K562 (cell line): ENCODE measurements around the gene CLSTN2. TPM values are rescaled to one million over a fixed set of nuclear protein-coding genes. Genes with fewer than 3 reads are reported as not detected.

Experiments used
- ATAC-seq: fragments of 200-7000 bp; cut with Tn5 transposase; 3 replicates; pipeline ENCODE4 v1.9.1; 2020; ENCODE audit warnings: moderate library complexity
- BruUV-seq: library from RNA; stranded (reverse); fragments of 400-500 nt; replicated peaks from 2 replicates; lab custom pipeline; 2021; lab: Mats Ljungman, UMichigan
- CTCF ChIA-PET: fragments of 300-600 bp; formaldehyde crosslinking; extraction: SDS; loops from one replicate; lab custom pipeline; 2021; ENCODE audit warnings: low intra/inter-chr PET ratio; lab: Yijun Ruan, JAX
- POLR2A ChIA-PET: fragments of 300-600, 350-650 bp; sonication (Branson Sonifier 250); formaldehyde crosslinking; extraction: SDS; loops from one replicate; lab custom pipeline; 2021; ENCODE audit warnings: antibody characterized with exemption, inconsistent platforms; lab: Yijun Ruan, JAX
- DNase-seq, 4 experiments: peaks; one replicate each; pipeline versions ENCODE4 v3.0.0 to v3.0.0-alpha.2; 2011 to 2018; ENCODE audit warnings: low spot score in 3 of 4, mixed read lengths in 3 of 4; ENCODE audit errors: extremely low read depth in 1 of 4
- FAIRE-seq: peaks from 2 replicates; lab custom pipeline; 2011; peaks lifted over from hg19 to GRCh38; lab: Jason Lieb, UNC
- H2AFZ ChIP-seq: 2 replicates; pipeline ENCODE4 v1.6.0; 2011; ENCODE audit warnings: low read depth, low read length, control low read depth, inconsistent platforms
- H3K27ac ChIP-seq: fragments of 200-600 bp; 3 replicates; pipeline ENCODE4 v1.8.0; 2011; ENCODE audit warnings: low read depth, mild to moderate bottlenecking, control low read depth, inconsistent platforms, low read length, moderate library complexity, mixed read lengths; ENCODE audit errors: extremely low read depth
- H3K27me3 ChIP-seq, 2 experiments: fragments of 300-600 bp in 1 of 2; 2 replicates in 1 of 2; 3 replicates in 1 of 2; pipeline versions ENCODE4 v1.6.0 to v1.8.0; 2011; ENCODE audit warnings: inconsistent platforms in 2 of 2, low read length in 2 of 2, mild to moderate bottlenecking in 1 of 2, mixed read lengths in 1 of 2, moderate library complexity in 1 of 2; ENCODE audit not compliant: control insufficient read depth in 2 of 2, insufficient read depth in 2 of 2
- H3K36me3 ChIP-seq: fragments of 300-600 bp; 3 replicates; pipeline ENCODE4 v1.8.0; 2011; ENCODE audit warnings: mild to moderate bottlenecking, low read length, inconsistent platforms; ENCODE audit not compliant: control insufficient read depth, insufficient read depth
- H3K4me1 ChIP-seq, 2 experiments: fragments of 200-600 bp in 1 of 2; replicated peaks in 1 of 2; 2 replicates in 1 of 2; 3 replicates in 1 of 2; pipeline versions ENCODE4 v1.5.1 to v1.8.0; 2011; ENCODE audit warnings: inconsistent platforms in 2 of 2, low read length in 2 of 2, mild to moderate bottlenecking in 1 of 2, mixed read lengths in 1 of 2, moderate library complexity in 1 of 2; ENCODE audit not compliant: control insufficient read depth in 2 of 2, insufficient read depth in 2 of 2
- H3K4me2 ChIP-seq: 2 replicates; pipeline ENCODE4 v1.6.1; 2011; ENCODE audit warnings: low read length, control low read depth, inconsistent platforms, mixed read lengths; ENCODE audit not compliant: insufficient read depth
- H3K4me3 ChIP-seq: fragments of 200-600 bp; sonication (generic), shearing (Covaris generic); 2 replicates; pipeline ENCODE4 v1.5.1; 2016; ENCODE audit warnings: control low read depth, inconsistent platforms
- H3K79me2 ChIP-seq: fragments of 200-600 bp; 3 replicates; pipeline ENCODE4 v1.8.0; 2011; ENCODE audit warnings: low read length, inconsistent platforms; ENCODE audit not compliant: control insufficient read depth, insufficient read depth
- H3K9ac ChIP-seq, 2 experiments: 2 replicates each; pipeline versions ENCODE4 v1.6.0 to v1.6.1; 2011; ENCODE audit warnings: low read depth in 2 of 2, low read length in 2 of 2, control low read depth in 1 of 2, inconsistent platforms in 1 of 2, mild to moderate bottlenecking in 1 of 2, mixed read lengths in 1 of 2; ENCODE audit not compliant: insufficient read depth in 1 of 2
- H3K9me1 ChIP-seq: one replicate; pipeline ENCODE4 v1.6.0; 2011; ENCODE audit warnings: inconsistent platforms, mild to moderate bottlenecking, low read length, moderate library complexity; ENCODE audit not compliant: control insufficient read depth, insufficient read depth
- H3K9me3 ChIP-seq: replicated peaks from 2 replicates; pipeline ENCODE4 v1.5.1; 2011; ENCODE audit warnings: low read depth, low read length, inconsistent platforms; ENCODE audit not compliant: control insufficient read depth, insufficient read depth
- H4K20me1 ChIP-seq: replicated peaks from 2 replicates; pipeline ENCODE4 v1.6.1; 2011; ENCODE audit warnings: low read length, inconsistent platforms, mixed read lengths; ENCODE audit not compliant: control insufficient read depth, insufficient read depth
- HIVEP1 ChIP-seq: fragments of 250-450 bp; sonication (Bioruptor Pico); IDR thresholded peaks from 2 replicates; pipeline ENCODE4 v1.4.0; 2020; ENCODE audit warnings: mild to moderate bottlenecking
- KLF6 ChIP-seq: fragments of 250-450 bp; sonication (Bioruptor Pico); IDR thresholded peaks from 2 replicates; pipeline ENCODE4 v1.4.0; 2020; ENCODE audit warnings: mild to moderate bottlenecking, moderate library complexity, borderline replicate concordance
- NFE2 ChIP-seq: IDR thresholded peaks from 2 replicates; pipeline ENCODE4 v1.6.1; 2014; ENCODE audit warnings: antibody characterized with exemption, low read depth
- SLC30A9 ChIP-seq: fragments of 250-450 bp; sonication (Bioruptor Pico); IDR thresholded peaks from 2 replicates; pipeline ENCODE4 v1.8.0; 2022; ENCODE audit warnings: mild to moderate bottlenecking, moderate library complexity
- SMAD2 ChIP-seq: fragments of 150-350 bp; IDR thresholded peaks from 2 replicates; pipeline ENCODE4 v1.6.1; 2014; ENCODE audit warnings: low read depth, mild to moderate bottlenecking, low read length
- STAT5A ChIP-seq: IDR thresholded peaks from 2 replicates; pipeline ENCODE4 v1.6.1; 2012; ENCODE audit warnings: low read length, inconsistent platforms, borderline replicate concordance
- TCFL5 ChIP-seq: fragments of 250-450 bp; sonication (Bioruptor Pico); conservative IDR thresholded peaks from 2 replicates; pipeline ENCODE4 v1.6.1; 2021; ENCODE audit warnings: mild to moderate bottlenecking, moderate library complexity, matching md5 sums
- TEAD1 ChIP-seq, 2 experiments: fragments of 450-650 bp in 1 of 2; sonication (generic) in 1 of 2; formaldehyde crosslinking; IDR thresholded peaks; 2 replicates each; pipeline versions ENCODE4 v1.4.0 to v1.8.0; 2020 to 2022; ENCODE audit warnings: mild to moderate bottlenecking in 2 of 2, missing genetic modification reagents in 1 of 2
- ZNF408 ChIP-seq: fragments of 250-450 bp; sonication (Bioruptor Pico); IDR thresholded peaks from 2 replicates; pipeline ENCODE4 v1.4.0; 2020; ENCODE audit warnings: low read depth, mild to moderate bottlenecking, moderate library complexity
- WGBS: fragments of 100-300 bp; shearing (Covaris generic); methylation state at CpG from one replicate; pipeline ENCODE4 v1.1.6; 2016; ENCODE audit warnings: low coverage, mixed read lengths; ENCODE audit not compliant: insufficient coverage; ENCODE audit errors: missing lambda C conversion rate; 5-methylcytosine and 5-hydroxymethylcytosine counted together
- in situ Hi-C: fragments of 300-500 bp; cut with MboI; formaldehyde crosslinking; loops from 4 replicates; pipeline ENCODE4 v1.15.0; 2018; ENCODE audit warnings: inconsistent platforms, mixed read lengths
- intact Hi-C: fragments of 100-400 bp; cut with micrococcal nuclease; formaldehyde crosslinking; loops from 2 replicates; pipeline ENCODE4 v1.14.2; 2022
- polyA plus RNA-seq, 8 experiments: library from polyadenylated mRNA; depleted of rRNA in 4 of 8; stranded (reverse) in 5 of 8; unstranded in 3 of 8; fragments of >200 nt; fragmentation: Nextera tagmentation in 2 of 8; fragmentation: Illumina TruSeq in 1 of 8; extraction: Ambion mirVana in 2 of 8; extraction: Trizol in 1 of 8; gene quantifications; 2 replicates each; pipeline versions ENCODE4 v1.2.1 to v1.2.3, GENCODE V29; 2011 to 2014; ENCODE audit warnings: inconsistent platforms in 1 of 8, missing spikeins in 1 of 8
- total RNA-seq, 7 experiments: library from RNA; depleted of rRNA in 6 of 7; stranded (reverse); fragments of >200 nt in 6 of 7; fragmentation: Illumina TruSeq in 2 of 7; extraction: Trizol in 2 of 7; gene quantifications; 2 replicates each; pipeline versions ENCODE4 v1.2.1 to v1.2.3, GENCODE V29; 2011 to 2021; ENCODE audit warnings: low replicate concordance in 1 of 7
- TF ChIP-seq, protein P1 (sequence below): fragments of 450-650 bp; IDR thresholded peaks from 2 replicates; pipeline ENCODE4 v1.6.1; 2018; ENCODE audit not compliant: partially characterized antibody
- TF ChIP-seq, protein P2 (sequence below), 2 experiments: fragments of 200-800 bp in 1 of 2; sonication (Bioruptor generic) in 1 of 2; sonication (generic) in 1 of 2; formaldehyde crosslinking in 1 of 2; IDR thresholded peaks in 1 of 2; conservative IDR thresholded peaks in 1 of 2; 2 replicates each; pipeline versions ENCODE4 v1.5.0 to v1.6.1; 2016 to 2020; ENCODE audit warnings: missing compliant biosample characterization in 1 of 2, missing genetic modification characterization in 1 of 2, missing genetic modification reagents in 1 of 2
- TF ChIP-seq, protein P3 (sequence below): fragments of 450-650 bp; conservative IDR thresholded peaks from 2 replicates; pipeline ENCODE4 v1.6.1; 2016; ENCODE audit warnings: missing genetic modification characterization, low read depth, mild to moderate bottlenecking, control low read depth, missing compliant biosample characterization
- TF ChIP-seq, protein P4 (sequence below): fragments of 150-350 bp; conservative IDR thresholded peaks from 2 replicates; pipeline ENCODE4 v1.6.1; 2014; ENCODE audit warnings: low read length

The CLSTN2 gene
- total and polyA plus RNA-seq, 9 of the 15 experiments (the other 6 are each of a cell fraction or from before 2014, with no cell fraction given), result 0.02 to 0.04 (median 0.04) TPM; not detected in 6

DNA sequence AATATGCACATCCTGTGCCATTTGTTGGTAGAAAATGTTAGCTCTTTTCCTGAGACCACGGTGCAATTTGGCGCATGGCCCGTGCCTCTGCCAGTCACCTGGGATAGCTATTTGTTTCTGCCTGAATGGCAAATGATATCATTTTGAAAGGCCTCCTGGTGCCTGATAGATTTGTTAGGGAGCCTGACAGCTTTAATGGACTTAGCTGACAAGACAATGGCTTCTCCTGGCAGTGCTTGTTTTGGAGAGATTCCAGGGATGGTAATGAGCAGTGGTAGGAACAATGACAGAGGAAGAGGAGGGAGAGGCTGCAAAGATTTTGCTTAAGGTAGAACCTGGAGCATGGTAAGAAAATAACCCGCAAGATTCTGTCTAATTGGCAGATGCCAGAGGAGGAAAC, 268.5 kb downstream of the CLSTN2 start:
- Histone ChIP-seq H3K79me2 (no peaks in the 10 kb centered on the region), H3K9ac (no peak overlapping the region), H3K27me3 (no peaks in the 10 kb centered on the region), H3K4me1 (peaks cover 0 to 11% of the 10 kb centered on the region in 2 experiments; a peak in 3 of 5 replicates), H3K4me3 (no peak overlapping the region), H4K20me1 (no peaks in the 10 kb centered on the region), H3K4me2 (no peak overlapping the region), H3K36me3 (no peaks in the 10 kb centered on the region), H2AFZ (no peak overlapping the region), H3K27ac (no peak overlapping the region), H3K9me3 (no peaks in the 10 kb centered on the region), H3K9me1 (no peaks in the 10 kb centered on the region)
- ChIA-PET POLR2A (no interaction called here), CTCF (no interaction called here)
- in situ Hi-C loops (no loop called here), intact Hi-C loops (no loop called here)
- ATAC-seq, result no peak
- WGBS, result 2% methylated on average over 4 of the region's 4 CpGs
- no peak for DNase-seq
- no TSS peak for BruUV-seq
- no peak for FAIRE-seq
- no peak for TF ChIP-seq SMAD2
- TF ChIP-seq NFE2, result no peak
- no peak for TF ChIP-seq ZNF408
- TF ChIP-seq, protein P1, sequence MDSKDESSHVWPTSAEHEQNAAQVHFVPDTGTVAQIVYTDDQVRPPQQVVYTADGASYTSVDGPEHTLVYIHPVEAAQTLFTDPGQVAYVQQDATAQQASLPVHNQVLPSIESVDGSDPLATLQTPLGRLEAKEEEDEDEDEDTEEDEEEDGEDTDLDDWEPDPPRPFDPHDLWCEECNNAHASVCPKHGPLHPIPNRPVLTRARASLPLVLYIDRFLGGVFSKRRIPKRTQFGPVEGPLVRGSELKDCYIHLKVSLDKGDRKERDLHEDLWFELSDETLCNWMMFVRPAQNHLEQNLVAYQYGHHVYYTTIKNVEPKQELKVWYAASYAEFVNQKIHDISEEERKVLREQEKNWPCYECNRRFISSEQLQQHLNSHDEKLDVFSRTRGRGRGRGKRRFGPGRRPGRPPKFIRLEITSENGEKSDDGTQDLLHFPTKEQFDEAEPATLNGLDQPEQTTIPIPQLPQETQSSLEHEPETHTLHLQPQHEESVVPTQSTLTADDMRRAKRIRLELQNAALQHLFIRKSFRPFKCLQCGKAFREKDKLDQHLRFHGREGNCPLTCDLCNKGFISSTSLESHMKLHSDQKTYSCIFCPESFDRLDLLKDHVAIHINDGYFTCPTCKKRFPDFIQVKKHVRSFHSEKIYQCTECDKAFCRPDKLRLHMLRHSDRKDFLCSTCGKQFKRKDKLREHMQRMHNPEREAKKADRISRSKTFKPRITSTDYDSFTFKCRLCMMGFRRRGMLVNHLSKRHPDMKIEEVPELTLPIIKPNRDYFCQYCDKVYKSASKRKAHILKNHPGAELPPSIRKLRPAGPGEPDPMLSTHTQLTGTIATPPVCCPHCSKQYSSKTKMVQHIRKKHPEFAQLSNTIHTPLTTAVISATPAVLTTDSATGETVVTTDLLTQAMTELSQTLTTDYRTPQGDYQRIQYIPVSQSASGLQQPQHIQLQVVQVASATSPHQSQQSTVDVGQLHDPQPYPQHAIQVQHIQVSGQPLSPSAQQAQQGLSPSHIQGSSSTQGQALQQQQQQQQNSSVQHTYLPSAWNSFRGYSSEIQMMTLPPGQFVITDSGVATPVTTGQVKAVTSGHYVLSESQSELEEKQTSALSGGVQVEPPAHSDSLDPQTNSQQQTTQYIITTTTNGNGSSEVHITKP, result no peak
- TF ChIP-seq SLC30A9, result no peak
- TF ChIP-seq, protein P2, sequence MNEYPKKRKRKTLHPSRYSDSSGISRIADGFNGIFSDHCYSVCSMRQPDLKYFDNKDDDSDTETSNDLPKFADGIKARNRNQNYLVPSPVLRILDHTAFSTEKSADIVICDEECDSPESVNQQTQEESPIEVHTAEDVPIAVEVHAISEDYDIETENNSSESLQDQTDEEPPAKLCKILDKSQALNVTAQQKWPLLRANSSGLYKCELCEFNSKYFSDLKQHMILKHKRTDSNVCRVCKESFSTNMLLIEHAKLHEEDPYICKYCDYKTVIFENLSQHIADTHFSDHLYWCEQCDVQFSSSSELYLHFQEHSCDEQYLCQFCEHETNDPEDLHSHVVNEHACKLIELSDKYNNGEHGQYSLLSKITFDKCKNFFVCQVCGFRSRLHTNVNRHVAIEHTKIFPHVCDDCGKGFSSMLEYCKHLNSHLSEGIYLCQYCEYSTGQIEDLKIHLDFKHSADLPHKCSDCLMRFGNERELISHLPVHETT (CRISPR knock-in tag; conservative IDR thresholded peaks at IDR 0.05 in 1 of 2, IDR thresholded peaks at IDR 0.05 in 1 of 2), result no peak
- no peak for TF ChIP-seq KLF6 (CRISPR knock-in tag)
- no peak for TF ChIP-seq STAT5A
- TF ChIP-seq, protein P3, sequence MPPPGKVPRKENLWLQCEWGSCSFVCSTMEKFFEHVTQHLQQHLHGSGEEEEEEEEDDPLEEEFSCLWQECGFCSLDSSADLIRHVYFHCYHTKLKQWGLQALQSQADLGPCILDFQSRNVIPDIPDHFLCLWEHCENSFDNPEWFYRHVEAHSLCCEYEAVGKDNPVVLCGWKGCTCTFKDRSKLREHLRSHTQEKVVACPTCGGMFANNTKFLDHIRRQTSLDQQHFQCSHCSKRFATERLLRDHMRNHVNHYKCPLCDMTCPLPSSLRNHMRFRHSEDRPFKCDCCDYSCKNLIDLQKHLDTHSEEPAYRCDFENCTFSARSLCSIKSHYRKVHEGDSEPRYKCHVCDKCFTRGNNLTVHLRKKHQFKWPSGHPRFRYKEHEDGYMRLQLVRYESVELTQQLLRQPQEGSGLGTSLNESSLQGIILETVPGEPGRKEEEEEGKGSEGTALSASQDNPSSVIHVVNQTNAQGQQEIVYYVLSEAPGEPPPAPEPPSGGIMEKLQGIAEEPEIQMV, result no peak
- no peak for TF ChIP-seq TCFL5 (CRISPR knock-in tag)
- no peak for TF ChIP-seq HIVEP1 (CRISPR knock-in tag)
- TF ChIP-seq, protein P4, sequence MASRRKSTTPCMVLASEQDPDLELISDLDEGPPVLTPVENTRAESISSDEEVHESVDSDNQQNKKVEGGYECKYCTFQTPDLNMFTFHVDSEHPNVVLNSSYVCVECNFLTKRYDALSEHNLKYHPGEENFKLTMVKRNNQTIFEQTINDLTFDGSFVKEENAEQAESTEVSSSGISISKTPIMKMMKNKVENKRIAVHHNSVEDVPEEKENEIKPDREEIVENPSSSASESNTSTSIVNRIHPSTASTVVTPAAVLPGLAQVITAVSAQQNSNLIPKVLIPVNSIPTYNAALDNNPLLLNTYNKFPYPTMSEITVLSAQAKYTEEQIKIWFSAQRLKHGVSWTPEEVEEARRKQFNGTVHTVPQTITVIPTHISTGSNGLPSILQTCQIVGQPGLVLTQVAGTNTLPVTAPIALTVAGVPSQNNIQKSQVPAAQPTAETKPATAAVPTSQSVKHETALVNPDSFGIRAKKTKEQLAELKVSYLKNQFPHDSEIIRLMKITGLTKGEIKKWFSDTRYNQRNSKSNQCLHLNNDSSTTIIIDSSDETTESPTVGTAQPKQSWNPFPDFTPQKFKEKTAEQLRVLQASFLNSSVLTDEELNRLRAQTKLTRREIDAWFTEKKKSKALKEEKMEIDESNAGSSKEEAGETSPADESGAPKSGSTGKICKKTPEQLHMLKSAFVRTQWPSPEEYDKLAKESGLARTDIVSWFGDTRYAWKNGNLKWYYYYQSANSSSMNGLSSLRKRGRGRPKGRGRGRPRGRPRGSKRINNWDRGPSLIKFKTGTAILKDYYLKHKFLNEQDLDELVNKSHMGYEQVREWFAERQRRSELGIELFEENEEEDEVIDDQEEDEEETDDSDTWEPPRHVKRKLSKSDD, result no peak
- TF ChIP-seq TEAD1 (CRISPR knock-in tag; IDR thresholded peaks at IDR 0.05), result no peak
